Endothelial cell of umbilical vein (primary cell): ENCODE results near the gene ECM2. TPM values are rescaled to one million over a fixed set of nuclear protein-coding genes. Genes with fewer than 3 reads are reported as not detected.

Experiments used
- BruUV-seq: library from RNA; stranded (reverse); fragments of 400-500 nt; replicated peaks from 2 replicates; lab custom pipeline; 2021; lab: Mats Ljungman, UMichigan
- CTCF ChIA-PET: fragments of 300-600, 350-600 bp; sonication (Branson Sonifier 250); formaldehyde crosslinking; loops from one replicate; lab custom pipeline; 2021; ENCODE audit warnings: antibody characterized with exemption, inconsistent platforms; lab: Charles Lee
- POLR2A ChIA-PET: fragments of 300-600, 350-600 bp; sonication (Branson Sonifier 250); formaldehyde crosslinking; loops from one replicate; lab custom pipeline; 2021; ENCODE audit warnings: antibody characterized with exemption, inconsistent platforms; lab: Charles Lee
- DNase-seq: peaks from one replicate; pipeline ENCODE4 v3.0.0-alpha.2; 2011; ENCODE audit warnings: low read depth, low spot score
- FAIRE-seq: peaks from 2 replicates; lab custom pipeline; 2011; peaks lifted over from hg19 to GRCh38; lab: Jason Lieb, UNC
- H2AFZ ChIP-seq: 2 replicates; pipeline ENCODE4 v1.6.0; 2012; ENCODE audit warnings: low read depth, low read length, control low read depth, inconsistent platforms
- H3K27ac ChIP-seq: 2 replicates; pipeline ENCODE4 v1.5.1; 2011; ENCODE audit warnings: low read depth, mild to moderate bottlenecking, control low read depth, low read length, moderate library complexity; ENCODE audit not compliant: insufficient read depth
- H3K27me3 ChIP-seq, 2 experiments: 2 replicates each; pipeline versions ENCODE4 v1.6.0 to v1.6.1; 2011; ENCODE audit warnings: low read length in 2 of 2, mixed read lengths in 1 of 2; ENCODE audit not compliant: control insufficient read depth in 2 of 2, insufficient read depth in 2 of 2
- H3K36me3 ChIP-seq, 2 experiments: 2 replicates in 1 of 2; 3 replicates in 1 of 2; pipeline ENCODE4 v1.5.1; 2011; ENCODE audit warnings: low read length in 2 of 2, mild to moderate bottlenecking in 1 of 2, moderate library complexity in 1 of 2; ENCODE audit not compliant: control insufficient read depth in 2 of 2, insufficient read depth in 2 of 2; ENCODE audit errors: extremely low read depth in 1 of 2
- H3K4me1 ChIP-seq: 3 replicates; pipeline ENCODE4 v1.5.1; 2011; ENCODE audit warnings: mild to moderate bottlenecking, low read length; ENCODE audit not compliant: control insufficient read depth, insufficient read depth; ENCODE audit errors: extremely low read depth
- H3K4me2 ChIP-seq: 2 replicates; pipeline ENCODE4 v1.6.1; 2011; ENCODE audit warnings: low read length, control low read depth, mixed read lengths; ENCODE audit not compliant: insufficient read depth
- H3K4me3 ChIP-seq, 3 experiments: fragments of 200-600 bp in 1 of 3; sonication (generic), shearing (Covaris generic) in 1 of 3; replicated peaks in 1 of 3; 2 replicates each; pipeline ENCODE4 v1.5.1; 2011 to 2016; ENCODE audit warnings: control low read depth in 3 of 3, low read length in 3 of 3, mild to moderate bottlenecking in 2 of 3, inconsistent platforms in 1 of 3, low read depth in 1 of 3, moderate library complexity in 1 of 3; ENCODE audit not compliant: insufficient read depth in 1 of 3
- H3K79me2 ChIP-seq: 2 replicates; pipeline ENCODE4 v1.6.0; 2012; ENCODE audit warnings: low read length, inconsistent platforms; ENCODE audit not compliant: control insufficient read depth, insufficient read depth
- H3K9ac ChIP-seq: replicated peaks from 2 replicates; pipeline ENCODE3; 2011; ENCODE audit warnings: low read length, control low read depth; ENCODE audit not compliant: insufficient read depth; ENCODE audit errors: extremely low read depth
- H3K9me1 ChIP-seq: replicated peaks from 3 replicates; pipeline ENCODE4 v1.6.0; 2011; ENCODE audit warnings: mild to moderate bottlenecking, low read length; ENCODE audit not compliant: control insufficient read depth, insufficient read depth; ENCODE audit errors: extremely low read depth
- H3K9me3 ChIP-seq: replicated peaks from 2 replicates; pipeline ENCODE4 v1.5.1; 2012; ENCODE audit warnings: low read length, inconsistent platforms; ENCODE audit not compliant: control insufficient read depth, insufficient read depth
- H4K20me1 ChIP-seq: replicated peaks from 2 replicates; pipeline ENCODE3; 2011; ENCODE audit warnings: mild to moderate bottlenecking, low read length; ENCODE audit not compliant: control insufficient read depth, insufficient read depth; ENCODE audit errors: extremely low read depth
- CTCF ChIP-seq, 2 donors: IDR thresholded peaks; 1 replicate in 1 of 2; 2 replicates in 1 of 2; pipeline ENCODE4 v1.5.1; 2011; ENCODE audit warnings: low read length in 2 of 2, mild to moderate bottlenecking in 2 of 2, moderate library complexity in 2 of 2, control low read depth in 1 of 2, inconsistent platforms in 1 of 2, low read depth in 1 of 2; ENCODE audit not compliant: insufficient read depth in 1 of 2; ENCODE audit errors: extremely low read depth in 1 of 2
- EZH2 ChIP-seq: IDR thresholded peaks from 2 replicates; pipeline ENCODE4 v1.6.1; 2012; ENCODE audit warnings: borderline replicate concordance, low read depth, mild to moderate bottlenecking, moderate library complexity, low read length, inconsistent platforms; ENCODE audit not compliant: severe bottlenecking
- FOS ChIP-seq: IDR thresholded peaks from 2 replicates; pipeline ENCODE4 v1.6.1; 2011; ENCODE audit warnings: mild to moderate bottlenecking, low read length, moderate library complexity, borderline replicate concordance; ENCODE audit not compliant: insufficient read depth
- GATA2 ChIP-seq: IDR thresholded peaks from 2 replicates; pipeline ENCODE4 v1.7.0; 2011; ENCODE audit warnings: low read depth, mild to moderate bottlenecking, moderate library complexity, mixed read lengths, low read length; ENCODE audit not compliant: insufficient read length, insufficient read depth
- JUN ChIP-seq: IDR thresholded peaks from 2 replicates; pipeline ENCODE4 v1.6.1; 2011; ENCODE audit warnings: borderline replicate concordance, low read depth; ENCODE audit not compliant: insufficient read length, insufficient read depth
- MYC ChIP-seq: IDR thresholded peaks from one replicate; pipeline ENCODE4 v1.6.1; 2011; ENCODE audit warnings: mild to moderate bottlenecking, low read depth, low read length
- POLR2A ChIP-seq: IDR thresholded peaks from 2 replicates; pipeline ENCODE4 v1.6.1; 2012; ENCODE audit warnings: low read depth, mild to moderate bottlenecking, control low read depth, low read length
- POLR2AphosphoS5 ChIP-seq: IDR thresholded peaks from 2 replicates; pipeline ENCODE4 v1.6.1; 2012; ENCODE audit warnings: low read depth, mild to moderate bottlenecking, control low read depth, low read length, moderate library complexity; ENCODE audit not compliant: insufficient read depth
- dilution Hi-C: fragments of 300-500 bp; cut with MboI; formaldehyde crosslinking; loops from one replicate; pipeline ENCODE4 v1.15.0; 2019; ENCODE audit warnings: low sequenced_read_pairs; ENCODE audit not compliant: extremely low pct_ligation_motif_present
- intact Hi-C: fragments of 100-400 bp; cut with micrococcal nuclease; formaldehyde crosslinking; loops from one replicate; pipeline ENCODE4 v1.10.0; 2022
- polyA plus RNA-seq, 4 experiments: library from polyadenylated mRNA; depleted of rRNA in 3 of 4; stranded (reverse) in 3 of 4; unstranded in 1 of 4; fragments of >200 nt; gene quantifications; 2 replicates each; pipeline versions ENCODE4 v1.2.1 to v1.2.3, GENCODE V29; 2011 to 2012; ENCODE audit warnings: missing spikeins in 1 of 4
- total RNA-seq: library from RNA; stranded (reverse); gene quantifications from 2 replicates; pipeline ENCODE4 v1.2.3, GENCODE V29; 2021
- TF ChIP-seq, protein P1 (sequence below): IDR thresholded peaks from 2 replicates; pipeline ENCODE4 v1.6.1; 2011; ENCODE audit not compliant: insufficient read depth, insufficient read length

The ECM2 gene
- total and polyA plus RNA-seq, 2 donors (not counting 3 experiments of a cell fraction or from before 2014, with no cell fraction given) = 0.03 TPM; not detected in 1

DNA sequence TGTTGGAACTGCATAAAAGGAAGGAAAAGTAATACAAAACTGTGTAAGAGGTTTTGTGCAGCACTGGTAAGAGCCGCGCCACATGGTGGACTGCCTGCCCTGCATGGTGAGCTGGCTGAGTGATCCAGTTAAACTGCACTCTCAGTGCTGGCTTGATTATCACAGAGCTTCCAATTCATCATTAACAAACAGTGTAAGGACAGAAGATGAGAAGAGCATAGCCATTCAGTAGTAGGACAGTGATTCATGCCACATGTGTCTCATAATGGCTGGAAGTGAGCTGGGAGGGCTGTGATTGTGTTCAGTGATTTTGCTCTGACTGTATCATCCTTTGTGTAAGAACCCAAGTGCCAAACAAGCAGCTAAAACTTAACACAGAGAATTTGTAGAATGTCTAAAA is 67.6 kb downstream of the ECM2 start:
- TF ChIP-seq CTCF (IDR thresholded peaks at IDR 0.05; ENCODE audit: extremely low read depth in 1 of 2, insufficient read depth in 1 of 2, low read depth in 1 of 2, low read length in 2 of 2) (no peak), POLR2AphosphoS5 (no peak), POLR2A (no peak), JUN (no peak), FOS (no peak), MYC (no peak), EZH2 (no peak), GATA2 (no peak)
- TF ChIP-seq, protein P1, sequence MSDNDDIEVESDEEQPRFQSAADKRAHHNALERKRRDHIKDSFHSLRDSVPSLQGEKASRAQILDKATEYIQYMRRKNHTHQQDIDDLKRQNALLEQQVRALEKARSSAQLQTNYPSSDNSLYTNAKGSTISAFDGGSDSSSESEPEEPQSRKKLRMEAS = no peak
- Histone ChIP-seq H4K20me1 (no peaks in the 10 kb centered on the region), H3K27ac (no peak overlapping the region), H3K9ac (no peak overlapping the region), H3K36me3 (no peaks in the 10 kb centered on the region), H3K4me2 (no peak overlapping the region), H3K4me1 (no peaks in the 10 kb centered on the region), H3K79me2 (no peaks in the 10 kb centered on the region), H3K4me3 (no peak overlapping the region), H2AFZ (no peak overlapping the region), H3K9me3 (no peaks in the 10 kb centered on the region), H3K27me3 (no peaks in the 10 kb centered on the region), H3K9me1 (no peaks in the 10 kb centered on the region)
- CTCF ChIA-PET = no interaction called here
- DNase-seq = no peak
- no peak for FAIRE-seq
- BruUV-seq = no TSS peak
- intact Hi-C loops = no loop called here
- dilution Hi-C loops = no loop called here
- POLR2A ChIA-PET = no interaction called here
